GM21529 (cell line): ENCODE results near the gene FRMD3.
"Not testable (repeated sequence)": the region's sequence is repeated elsewhere in the genome, so short reads cannot be mapped to it uniquely, and the experiment has no call there.

ENCODE experiments used
- ATAC-seq: cut with Tn5 transposase; IDR thresholded peaks from one replicate; pipeline ENCODE4 v1.9.1; 2021; ENCODE audit not compliant: unreplicated experiment

Gene FRMD3

DNA sequence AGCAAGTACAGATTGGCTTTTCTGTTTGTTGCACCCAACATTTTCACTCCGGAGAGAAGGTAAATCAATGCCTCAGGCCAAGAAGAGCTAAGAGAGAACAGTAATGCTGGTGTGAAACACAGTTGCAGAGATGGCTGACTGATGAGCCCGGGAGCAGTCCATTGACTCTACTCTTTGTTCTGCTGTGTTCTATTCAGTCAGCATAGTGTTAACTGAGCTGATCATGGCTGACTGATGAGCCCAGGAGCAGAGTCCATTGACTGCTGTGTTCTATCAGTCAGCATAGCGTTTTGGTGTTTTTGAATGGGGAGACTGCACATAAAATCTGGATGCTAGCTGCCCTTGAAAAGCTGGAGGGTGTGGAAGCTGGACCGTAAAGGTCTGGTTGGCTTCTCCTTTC, 141.4 kb downstream of the FRMD3 start:
- ATAC-seq: no peak

DNA sequence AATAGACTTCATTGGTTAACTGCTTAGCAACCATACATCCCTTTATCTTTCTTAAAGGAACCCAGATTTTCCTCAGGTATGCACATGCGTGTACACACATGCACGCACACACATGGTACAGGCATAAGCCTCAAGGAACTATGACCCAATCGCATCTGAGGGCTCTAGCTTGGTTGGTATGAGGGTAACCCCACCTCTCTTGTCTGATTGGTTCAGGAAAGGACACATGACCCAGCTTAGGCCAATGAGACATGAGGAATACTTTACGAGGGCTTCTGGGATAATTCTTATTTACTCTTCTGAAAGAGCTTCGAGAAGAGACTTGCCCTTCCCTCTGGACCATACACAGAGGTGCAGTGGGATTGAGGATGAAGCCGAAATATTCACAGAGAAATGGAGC, 141.9 kb downstream of the FRMD3 start:
- no peak for ATAC-seq

DNA sequence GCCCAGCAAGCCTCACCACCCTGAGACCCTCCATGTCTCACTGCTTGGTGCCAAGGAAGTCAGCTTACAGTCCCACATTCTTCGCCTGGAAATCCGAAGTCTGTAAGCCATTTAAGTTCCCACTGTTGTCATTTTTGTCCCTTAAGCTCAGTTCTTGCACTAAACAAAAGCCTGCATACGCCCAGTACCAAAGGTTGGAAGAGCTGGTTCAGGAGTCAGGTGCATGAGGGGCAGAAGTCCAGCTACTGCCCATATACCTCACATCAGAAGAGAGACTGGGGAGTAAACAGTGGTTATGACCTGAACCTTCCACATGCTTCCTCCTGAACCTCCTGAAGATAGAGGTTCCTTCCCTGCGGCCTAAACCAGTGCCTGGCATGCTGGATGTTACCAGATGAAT, 146.0 kb downstream of the FRMD3 start:
- no peak for ATAC-seq

GRCh38 chr9:83388346-83388745, 149.9 kb downstream of the FRMD3 start:
- no peak for ATAC-seq

GRCh38 chr9:83387401-83388185, 150.6 kb downstream of the FRMD3 start:
- ATAC-seq: no peak

DNA sequence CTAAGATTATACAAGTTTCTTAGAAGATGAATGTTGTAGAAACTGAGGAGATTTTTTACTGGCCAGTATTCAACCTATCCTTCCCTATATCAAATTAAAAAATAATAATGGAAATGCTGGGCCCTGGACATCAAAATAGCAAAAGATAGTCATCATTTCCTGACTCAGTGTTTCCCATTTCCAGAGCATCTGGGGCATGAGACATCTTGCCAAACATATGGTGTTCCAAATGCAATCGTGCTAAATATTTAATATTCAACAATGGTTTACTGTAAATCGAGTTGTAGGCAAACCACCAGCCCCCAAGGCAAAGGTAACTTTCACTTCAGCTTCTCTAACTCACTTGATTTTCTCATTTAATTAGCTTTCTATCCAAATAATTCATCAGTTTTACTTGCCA, 152.9 kb downstream of the FRMD3 start:
- ATAC-seq: no peak

DNA sequence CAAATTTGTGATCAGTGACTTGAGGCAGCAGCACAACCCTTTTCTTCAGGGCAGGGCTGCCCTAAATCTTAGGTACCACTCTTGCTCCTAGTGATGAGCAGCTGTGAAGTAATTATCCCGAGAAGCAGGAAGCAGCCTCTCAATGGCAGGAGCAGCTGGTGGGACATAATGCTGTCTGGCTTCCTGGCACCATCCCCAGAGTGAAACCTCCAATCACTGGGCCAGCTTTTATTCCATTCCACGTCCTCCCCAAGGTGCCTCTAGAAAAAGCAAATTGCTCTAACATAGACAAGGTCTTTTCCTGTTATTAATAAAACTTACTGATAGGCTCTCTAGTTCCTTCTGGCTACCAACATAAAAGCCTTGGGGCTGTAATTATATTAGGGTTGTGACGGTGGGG, 154.0 kb downstream of the FRMD3 start:
- ATAC-seq: no peak

DNA sequence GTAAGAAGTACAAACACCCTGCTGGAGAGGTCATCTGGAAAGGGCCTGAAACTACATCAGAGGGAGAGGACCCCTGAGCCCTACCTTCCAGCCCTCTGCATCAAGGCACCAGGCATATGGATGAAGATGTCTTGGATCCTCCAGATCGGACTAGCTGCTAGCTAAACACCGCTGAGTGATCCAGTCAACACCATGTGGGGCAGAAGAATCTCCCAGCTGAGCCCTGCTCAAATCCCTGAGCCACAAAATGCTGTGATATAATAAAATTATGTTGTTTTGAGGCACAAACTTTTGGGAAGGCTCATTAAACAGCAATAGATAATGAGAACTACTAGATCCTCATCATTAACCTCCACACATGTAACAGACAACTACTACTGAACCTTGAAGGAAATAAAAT, 155.2 kb downstream of the FRMD3 start:
- ATAC-seq: no peak

- ATAC-seq: no peak
These were observed 155.8 kb downstream of the FRMD3 start for GRCh38 chr9:83382421-83382820.

DNA sequence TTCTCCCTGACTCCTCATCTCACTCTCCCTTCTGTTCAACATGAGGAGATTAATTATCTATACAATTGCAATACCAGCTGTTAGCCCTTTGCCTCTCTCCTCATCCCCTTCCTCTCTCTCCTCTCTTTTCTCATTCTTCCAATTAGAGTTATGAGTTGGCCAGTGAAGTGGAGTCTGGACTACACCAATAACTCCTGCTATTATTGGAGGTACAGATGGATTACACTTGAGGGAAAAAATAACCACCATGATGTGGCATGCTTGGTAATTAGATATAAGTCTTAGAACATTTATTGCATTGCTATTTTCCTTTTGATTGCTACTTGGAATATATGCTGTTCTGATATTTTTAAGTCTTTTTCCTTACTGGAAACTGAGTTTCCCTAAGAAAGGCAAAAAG, 159.2 kb downstream of the FRMD3 start:
- ATAC-seq: no peak

DNA sequence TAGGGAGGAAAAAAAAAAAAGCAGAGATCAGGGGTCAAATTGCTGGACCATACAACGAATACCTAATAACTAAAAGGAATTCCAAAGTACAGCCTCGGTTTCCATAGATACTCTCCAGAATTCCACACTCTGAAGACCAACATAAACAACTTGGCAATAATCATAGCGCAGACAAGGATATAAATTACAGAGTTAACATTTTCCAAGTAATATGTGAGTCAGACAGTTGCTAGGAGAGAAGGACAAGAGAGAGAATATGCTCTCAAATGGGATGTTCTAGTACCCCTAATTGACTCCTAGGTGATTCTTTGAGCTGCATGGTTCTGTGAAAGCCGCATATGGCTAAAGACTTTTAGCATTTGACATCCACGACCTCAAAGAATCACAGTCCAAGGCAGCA, 165.2 kb downstream of the FRMD3 start:
- ATAC-seq: no peak

DNA sequence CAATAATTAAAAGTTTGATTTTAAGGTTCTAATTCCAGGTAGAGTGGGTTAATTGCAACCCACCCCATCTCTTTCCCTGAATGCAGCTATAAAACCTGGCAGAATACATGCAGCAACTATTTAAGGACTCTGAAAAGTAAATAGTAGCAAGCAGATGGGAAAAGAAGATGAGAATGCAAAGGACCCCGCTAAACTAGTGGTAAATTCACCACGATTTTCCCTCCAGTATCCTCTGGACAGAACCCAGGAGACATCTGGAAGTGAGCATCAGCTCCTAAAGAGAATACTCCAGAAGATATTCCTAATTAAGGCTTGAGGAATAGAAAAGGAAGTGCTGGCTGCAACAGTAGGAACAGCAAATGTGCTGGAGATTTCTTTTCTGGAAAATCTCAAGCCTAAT, 170.9 kb downstream of the FRMD3 start:
- ATAC-seq: no peak

DNA sequence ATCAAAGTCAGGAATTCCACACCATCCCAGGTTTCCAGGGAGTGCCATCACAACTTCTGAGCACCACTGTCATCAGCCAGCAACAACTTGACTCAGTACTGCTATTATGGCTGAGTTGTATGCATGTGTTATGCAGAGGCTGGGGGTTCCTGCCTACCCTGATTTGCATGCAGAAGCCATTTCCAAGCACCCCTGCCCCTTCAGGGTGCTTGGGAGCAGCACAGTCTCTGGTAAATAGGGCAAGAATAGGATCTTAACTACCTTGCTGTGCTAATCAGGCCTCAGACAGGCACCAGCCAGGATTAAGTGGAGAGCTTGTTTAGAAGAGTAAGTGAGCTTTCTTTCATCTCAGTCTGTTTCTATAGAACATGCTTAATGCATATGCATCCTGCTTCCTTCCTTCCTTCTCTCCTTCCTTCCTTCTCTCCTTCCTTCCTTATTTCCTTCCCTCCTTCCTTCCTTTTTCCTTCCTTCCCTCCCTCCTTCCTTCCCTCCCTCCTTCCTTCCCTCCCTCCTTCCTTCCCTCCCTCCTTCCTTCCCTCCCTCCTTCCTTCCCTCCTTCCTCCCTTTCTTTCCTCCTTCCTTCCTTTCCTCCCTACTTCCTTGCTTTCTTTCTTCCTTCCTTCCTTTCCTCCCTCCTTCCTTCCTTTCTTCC, 175.7 kb downstream of the FRMD3 start:
- ATAC-seq: no peak

DNA sequence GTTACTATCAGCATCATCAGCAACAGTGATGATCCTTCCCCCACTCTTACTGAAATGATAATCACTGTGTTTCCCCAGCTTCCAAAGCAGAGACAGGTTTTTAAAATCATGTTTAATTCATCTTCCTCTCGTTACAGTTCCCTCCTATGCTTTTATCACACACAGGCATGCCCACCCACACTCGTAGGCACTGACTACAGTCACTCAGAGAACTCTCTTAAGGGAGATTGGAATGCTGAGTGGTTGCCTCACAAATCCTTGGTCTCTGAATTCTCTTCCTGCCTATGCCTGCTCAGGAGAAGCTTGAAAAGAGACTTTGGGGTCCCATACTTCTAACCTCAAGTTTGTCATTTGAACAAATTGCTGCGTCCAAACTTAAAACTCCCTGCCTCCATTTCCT, 179.2 kb downstream of the FRMD3 start:
- ATAC-seq: no peak

DNA sequence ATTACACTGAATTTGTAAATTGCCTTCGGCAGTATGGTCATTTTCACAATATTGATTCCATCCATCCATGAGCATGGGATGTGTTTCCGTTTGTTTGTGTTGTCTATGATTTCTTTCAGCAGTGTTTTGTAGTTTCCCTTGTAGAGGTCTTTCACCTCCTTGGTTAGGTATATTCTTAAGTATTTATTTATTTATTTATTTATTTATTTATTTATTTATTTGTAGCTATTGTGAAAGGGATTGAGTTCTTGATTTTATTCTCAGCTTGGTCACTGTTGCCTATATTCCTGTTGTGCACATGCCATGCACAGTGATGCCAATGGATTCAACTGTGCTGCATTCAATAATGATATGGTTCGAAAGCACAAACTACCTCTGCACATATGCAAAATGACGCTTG, 179.7 kb downstream of the FRMD3 start:
- ATAC-seq: not testable (repeated sequence)

GRCh38 chr9:83355729-83356151, 182.5 kb downstream of the FRMD3 start:
- no peak for ATAC-seq

DNA sequence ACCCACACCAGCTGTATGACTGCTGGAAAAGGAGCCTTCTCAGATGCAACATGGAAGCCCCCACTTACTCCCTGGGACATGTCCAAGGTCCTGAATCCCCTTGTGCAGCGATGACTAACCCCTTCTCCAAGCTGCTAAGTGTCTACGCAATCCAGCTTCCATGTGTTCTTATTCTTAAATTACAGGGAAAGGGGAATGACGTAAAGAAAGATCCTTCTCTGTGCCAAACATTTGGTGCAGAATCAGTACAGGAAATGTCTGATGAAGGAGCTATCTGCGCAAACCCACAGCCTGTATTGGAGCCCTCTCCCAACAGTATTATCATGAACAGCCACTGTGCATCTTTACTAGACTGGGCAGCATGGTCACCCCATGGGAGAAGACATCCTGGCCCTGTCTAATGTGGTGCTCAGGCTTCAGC, 183.2 kb downstream of the FRMD3 start:
- no peak for ATAC-seq

- ATAC-seq: no peak
These were observed 189.2 kb downstream of the FRMD3 start for GRCh38 chr9:83349031-83349430.

GRCh38 chr9:83346655-83347420, 191.4 kb downstream of the FRMD3 start:
- ATAC-seq: no peak

GRCh38 chr9:83343366-83343999, 194.7 kb downstream of the FRMD3 start:
- no peak for ATAC-seq

DNA sequence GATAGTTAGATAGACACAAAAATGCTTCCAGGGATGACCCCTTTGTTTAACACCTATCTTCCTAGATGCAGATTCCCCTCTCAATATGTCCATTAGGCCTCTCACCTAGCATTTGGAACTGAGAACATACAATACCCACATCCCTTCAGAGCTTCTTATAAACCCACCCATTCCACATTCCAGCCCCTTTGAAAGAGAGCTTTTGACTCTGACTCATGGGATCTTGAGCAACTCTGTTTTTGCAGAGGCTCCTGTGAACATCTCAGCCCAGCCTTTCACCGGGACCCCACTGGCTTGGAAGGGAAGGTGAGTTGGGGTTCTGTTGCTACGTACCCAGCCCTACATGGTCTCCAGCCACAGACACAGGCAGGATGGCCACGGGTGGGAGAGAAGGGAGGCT, 195.5 kb downstream of the FRMD3 start:
- no peak for ATAC-seq
